CD4-positive, alpha-beta T cell treated with Interferon alpha-2 for 1 hour (primary cell): ENCODE results near the gene SH3PXD2B.
"Not testable (repeated sequence)": the region's sequence is repeated elsewhere in the genome, so short reads cannot be mapped to it uniquely, and the experiment has no call there.

Experiments used
- DNase-seq, 2 donors: peaks; one replicate each; pipeline ENCODE4 v3.0.0-alpha.2; 2020 to 2022

SH3PXD2B gene

GRCh38 chr5:172415362-172416275 lies 38.7 kb downstream of the SH3PXD2B start:
- DNase-seq = no peak

- DNase-seq = no peak
Observed at GRCh38 chr5:172414531-172415361, 39.6 kb downstream of the SH3PXD2B start.

- no peak for DNase-seq
Observed at GRCh38 chr5:172413601-172414171, 40.6 kb downstream of the SH3PXD2B start.

GRCh38 chr5:172412724-172413286 lies 41.5 kb downstream of the SH3PXD2B start:
- peak; percentile 3 to 67 for DNase-seq

GRCh38 chr5:172411484-172412072 lies 42.7 kb downstream of the SH3PXD2B start:
- DNase-seq = peak in 1 of 2 donors; percentile 33

- no peak for DNase-seq
Observed at GRCh38 chr5:172410662-172411483, 43.5 kb downstream of the SH3PXD2B start.

GRCh38 chr5:172410160-172410559 lies 44.2 kb downstream of the SH3PXD2B start:
- DNase-seq = peak; percentile 6 to 48

GRCh38 chr5:172409477-172409876 lies 44.8 kb downstream of the SH3PXD2B start:
- DNase-seq = not testable (repeated sequence)

GRCh38 chr5:172407822-172408221 lies 46.5 kb downstream of the SH3PXD2B start:
- DNase-seq = no peak

GRCh38 chr5:172407241-172407691 lies 47.1 kb downstream of the SH3PXD2B start:
- no peak for DNase-seq

- no peak for DNase-seq
Observed at GRCh38 chr5:172405226-172406107, 48.9 kb downstream of the SH3PXD2B start.

GRCh38 chr5:172404746-172405145 lies 49.6 kb downstream of the SH3PXD2B start:
- DNase-seq = no peak

GRCh38 chr5:172403817-172404216 lies 50.5 kb downstream of the SH3PXD2B start:
- no peak for DNase-seq

- no peak for DNase-seq
Observed at GRCh38 chr5:172403189-172403796, 51.0 kb downstream of the SH3PXD2B start.

- no peak for DNase-seq
Observed at GRCh38 chr5:172402531-172403188, 51.7 kb downstream of the SH3PXD2B start.

- DNase-seq = not testable (repeated sequence)
Observed at GRCh38 chr5:172402031-172402430, 52.3 kb downstream of the SH3PXD2B start.

GRCh38 chr5:172399826-172400225 lies 54.5 kb downstream of the SH3PXD2B start:
- DNase-seq = no peak

GRCh38 chr5:172399336-172399735 lies 55.0 kb downstream of the SH3PXD2B start:
- DNase-seq = no peak

GRCh38 chr5:172398645-172399044 lies 55.7 kb downstream of the SH3PXD2B start:
- DNase-seq = not testable (repeated sequence)
